Smooth muscle cell (in vitro differentiated cells): ENCODE data around the gene FOXL1. TPM values are rescaled to one million over a fixed set of nuclear protein-coding genes. Genes with fewer than 3 reads are reported as not detected.

Experiments used
- DNase-seq: peaks from one replicate; lab custom pipeline; 2025; ENCODE audit not compliant: unreplicated experiment; lab: John Stamatoyannopoulos, UW
- H2AFZ ChIP-seq: fragments of 200-600 bp; sonication (generic); 2 replicates; pipeline ENCODE4 v1.6.0; 2016; ENCODE audit warnings: antibody characterized with exemption, low read depth, mild to moderate bottlenecking
- H3F3A ChIP-seq: fragments of 200-600 bp; sonication (generic); 2 replicates; pipeline ENCODE4 v1.6.0; 2017; ENCODE audit warnings: antibody characterized with exemption, low read depth
- H3K27ac ChIP-seq: fragments of 200-600 bp; sonication (generic); 2 replicates; pipeline ENCODE4 v1.5.1; 2016; ENCODE audit warnings: low read depth, mild to moderate bottlenecking
- H3K27me3 ChIP-seq: fragments of 200-600 bp; sonication (generic); 2 replicates; pipeline ENCODE4 v1.6.1; 2016; ENCODE audit warnings: low read depth, mild to moderate bottlenecking
- H3K36me3 ChIP-seq: fragments of 200-600 bp; sonication (generic); 2 replicates; pipeline ENCODE4 v1.5.1; 2016; ENCODE audit warnings: low read depth
- H3K4me1 ChIP-seq: fragments of 200-600 bp; sonication (generic); 2 replicates; pipeline ENCODE4 v1.5.1; 2016; ENCODE audit warnings: low read depth
- H3K4me2 ChIP-seq: fragments of 200-600 bp; sonication (generic); 2 replicates; pipeline ENCODE4 v1.6.0; 2016; ENCODE audit warnings: mild to moderate bottlenecking
- H3K4me3 ChIP-seq: fragments of 200-600 bp; sonication (generic); 2 replicates; pipeline ENCODE4 v1.5.1; 2016; ENCODE audit warnings: mild to moderate bottlenecking
- H3K79me2 ChIP-seq: fragments of 200-600 bp; sonication (generic); 2 replicates; pipeline ENCODE4 v1.6.0; 2016; ENCODE audit warnings: low read depth, mild to moderate bottlenecking
- H3K9ac ChIP-seq: fragments of 200-600 bp; sonication (generic); 2 replicates; pipeline ENCODE4 v1.6.0; 2016; ENCODE audit warnings: low read depth
- H3K9me3 ChIP-seq: fragments of 200-600 bp; sonication (generic); replicated peaks from 2 replicates; pipeline ENCODE4 v1.5.1; 2016; ENCODE audit warnings: low read depth
- H4K20me1 ChIP-seq: fragments of 200-600 bp; sonication (generic); 2 replicates; pipeline ENCODE4 v1.6.0; 2016; ENCODE audit warnings: low read depth
- CTCF ChIP-seq: fragments of 200-600 bp; sonication (generic); IDR thresholded peaks from 2 replicates; pipeline ENCODE4 v1.5.1; 2017; ENCODE audit warnings: borderline replicate concordance, mild to moderate bottlenecking, antibody characterized with exemption; ENCODE audit not compliant: insufficient read depth, poor library complexity, severe bottlenecking
- WGBS: methylation state at CpG from one replicate; pipeline ENCODE4 v1.1.7; 2016; ENCODE audit warnings: low lambda C conversion rate; 5-methylcytosine and 5-hydroxymethylcytosine counted together
- polyA plus RNA-seq: library from polyadenylated mRNA; unstranded; fragments of >200 nt; fragmentation: Nextera tagmentation; extraction: Ambion mirVana; gene quantifications from 2 replicates; pipeline ENCODE4 v1.2.1, GENCODE V29; 2016
- total RNA-seq: library from RNA; depleted of rRNA; stranded (reverse); fragments of >200 nt; gene quantifications from 2 replicates; pipeline ENCODE4 v1.2.3, GENCODE V29; 2014

The FOXL1 gene
- total and polyA plus RNA-seq, 2 experiments from 2014 or later, result 4.6 to 5.4 TPM

- peak overlapping the region; percentile 55 for H3K4me2 ChIP-seq
- no peak for TF ChIP-seq CTCF
- no peak overlapping the region for H3K4me3 ChIP-seq
- WGBS, result 91% methylated on average over 10 of the region's 10 CpGs
- no peaks in the 10 kb centered on the region for H3K27me3 ChIP-seq
- peak overlapping the region; percentile 20 for H3K9ac ChIP-seq
- peaks cover 3% of the 10 kb centered on the region for H3F3A ChIP-seq
- no peaks in the 10 kb centered on the region for H3K9me3 ChIP-seq
- H3K36me3 ChIP-seq, result no peaks in the 10 kb centered on the region
- no peaks in the 10 kb centered on the region for H4K20me1 ChIP-seq
- H3K4me1 ChIP-seq, result no peaks in the 10 kb centered on the region
- no peak overlapping the region for H2AFZ ChIP-seq
- peak overlapping the region; percentile 55 for H3K27ac ChIP-seq
- H3K79me2 ChIP-seq, result no peaks in the 10 kb centered on the region
- no peak for DNase-seq
These were observed 31.3 kb downstream of the FOXL1 start for GRCh38 chr16:86609661-86610060.

- Histone ChIP-seq H3K27me3 (no peaks in the 10 kb centered on the region), H2AFZ (no peak overlapping the region), H3K4me1 (no peaks in the 10 kb centered on the region), H3F3A (peaks cover 3% of the 10 kb centered on the region), H4K20me1 (no peaks in the 10 kb centered on the region), H3K4me3 (no peak overlapping the region), H3K4me2 (no peak overlapping the region), H3K9me3 (no peaks in the 10 kb centered on the region), H3K9ac (no peak overlapping the region), H3K36me3 (no peaks in the 10 kb centered on the region), H3K79me2 (no peaks in the 10 kb centered on the region), H3K27ac (no peak overlapping the region)
- no peak for DNase-seq
- no peak for TF ChIP-seq CTCF
- WGBS, result 89% methylated on average over 18 of the region's 18 CpGs
These were observed 32.6 kb downstream of the FOXL1 start for GRCh38 chr16:86610779-86611524.

GRCh38 chr16:86611525-86611855 lies 33.1 kb downstream of the FOXL1 start:
- H4K20me1 ChIP-seq, result no peaks in the 10 kb centered on the region
- H3F3A ChIP-seq, result peaks cover 3% of the 10 kb centered on the region
- H2AFZ ChIP-seq, result no peak overlapping the region
- 72% methylated on average over 7 of the region's 7 CpGs for WGBS
- no peak for TF ChIP-seq CTCF
- H3K9me3 ChIP-seq, result no peaks in the 10 kb centered on the region
- H3K4me1 ChIP-seq, result no peaks in the 10 kb centered on the region
- no peaks in the 10 kb centered on the region for H3K27me3 ChIP-seq
- H3K4me2 ChIP-seq, result peak overlapping the region; percentile 28
- H3K9ac ChIP-seq, result no peak overlapping the region
- DNase-seq, result no peak
- H3K27ac ChIP-seq, result no peak overlapping the region
- no peak overlapping the region for H3K4me3 ChIP-seq
- no peaks in the 10 kb centered on the region for H3K36me3 ChIP-seq
- no peaks in the 10 kb centered on the region for H3K79me2 ChIP-seq

GRCh38 chr16:86611941-86612340 lies 33.6 kb downstream of the FOXL1 start:
- H3F3A ChIP-seq, result peaks cover 3% of the 10 kb centered on the region
- H3K27ac ChIP-seq, result no peak overlapping the region
- H3K9me3 ChIP-seq, result no peaks in the 10 kb centered on the region
- H3K36me3 ChIP-seq, result no peaks in the 10 kb centered on the region
- H3K79me2 ChIP-seq, result no peaks in the 10 kb centered on the region
- no peak overlapping the region for H3K4me3 ChIP-seq
- no peak overlapping the region for H3K9ac ChIP-seq
- H3K27me3 ChIP-seq, result no peaks in the 10 kb centered on the region
- peak overlapping the region; percentile 28 for H3K4me2 ChIP-seq
- WGBS, result 57% methylated on average over 3 of the region's 3 CpGs
- H4K20me1 ChIP-seq, result no peaks in the 10 kb centered on the region
- TF ChIP-seq CTCF, result no peak
- H2AFZ ChIP-seq, result no peak overlapping the region
- no peak for DNase-seq
- no peaks in the 10 kb centered on the region for H3K4me1 ChIP-seq
